ENCODE data around the gene RAB43. TPM values are rescaled to one million over a fixed set of nuclear protein-coding genes. Genes with fewer than 3 reads are reported as not detected.
"Not testable (repeated sequence)": the region's sequence is repeated elsewhere in the genome, so short reads cannot be mapped to it uniquely, and the experiment has no call there.

The RAB43 gene
- total RNA-seq, 2 experiments from 2014 or later, result 36.9 to 38.8 TPM

- peak overlapping the region; percentile 96 for H3K27ac Mint-ChIP-seq
- H3K36me3 Mint-ChIP-seq, result peaks cover 72% of the 10 kb centered on the region
- H3K9me3 Mint-ChIP-seq, result no peaks in the 10 kb centered on the region
- H3K4me3 Mint-ChIP-seq, result peak overlapping the region; percentile 68
- peaks cover 79% of the 10 kb centered on the region for H3K4me1 Mint-ChIP-seq
- peak; percentile 69 for DNase-seq
- no peaks in the 10 kb centered on the region for H3K27me3 Mint-ChIP-seq
Measured at GRCh38 chr3:129112308-129113052, 9.1 kb downstream of the RAB43 start.

GRCh38 chr3:129111076-129111780, 10.4 kb downstream of the RAB43 start:
- Mint-ChIP-seq H3K4me1 (peaks cover 81% of the 10 kb centered on the region), H3K36me3 (peaks cover 69% of the 10 kb centered on the region), H3K27ac (peak overlapping the region; percentile 96)
- H3K4me3 Mint-ChIP-seq, DNase-seq, H3K9me3 Mint-ChIP-seq, H3K27me3 Mint-ChIP-seq: not testable (repeated sequence)

- Mint-ChIP-seq H3K36me3 (peaks cover 62% of the 10 kb centered on the region), H3K27ac (peak overlapping the region; percentile 85), H3K4me1 (peaks cover 83% of the 10 kb centered on the region), H3K4me3 (peak overlapping the region; percentile 4), H3K9me3 (no peaks in the 10 kb centered on the region), H3K27me3 (no peaks in the 10 kb centered on the region)
- no peak for DNase-seq
Measured at GRCh38 chr3:129107793-129108192, 13.8 kb downstream of the RAB43 start.

- Mint-ChIP-seq H3K27ac (peak overlapping the region; percentile 85), H3K4me3 (peak overlapping the region; percentile 43), H3K4me1 (peaks cover 78% of the 10 kb centered on the region), H3K27me3 (no peaks in the 10 kb centered on the region), H3K9me3 (no peaks in the 10 kb centered on the region), H3K36me3 (peaks cover 57% of the 10 kb centered on the region)
- no peak for DNase-seq
Measured at GRCh38 chr3:129106866-129107565, 14.6 kb downstream of the RAB43 start.

- DNase-seq, result no peak
- Mint-ChIP-seq H3K4me1 (peaks cover 79% of the 10 kb centered on the region), H3K9me3 (no peaks in the 10 kb centered on the region), H3K4me3 (no peak overlapping the region), H3K36me3 (peaks cover 58% of the 10 kb centered on the region), H3K27ac (peak overlapping the region; percentile 85), H3K27me3 (no peaks in the 10 kb centered on the region)
Measured at GRCh38 chr3:129106320-129106719, 15.3 kb downstream of the RAB43 start.

GRCh38 chr3:129105862-129106261, 15.7 kb downstream of the RAB43 start:
- peaks cover 57% of the 10 kb centered on the region for H3K36me3 Mint-ChIP-seq
- no peak for DNase-seq
- H3K4me3 Mint-ChIP-seq, result no peak overlapping the region
- H3K9me3 Mint-ChIP-seq, result no peaks in the 10 kb centered on the region
- H3K4me1 Mint-ChIP-seq, result peaks cover 78% of the 10 kb centered on the region
- H3K27ac Mint-ChIP-seq, result peak overlapping the region; percentile 85
- H3K27me3 Mint-ChIP-seq, result no peaks in the 10 kb centered on the region

GRCh38 chr3:129104498-129105079, 17.0 kb downstream of the RAB43 start:
- H3K4me1 Mint-ChIP-seq, result peaks cover 74% of the 10 kb centered on the region
- no peaks in the 10 kb centered on the region for H3K27me3 Mint-ChIP-seq
- no peak for DNase-seq
- peaks cover 53% of the 10 kb centered on the region for H3K36me3 Mint-ChIP-seq
- no peak overlapping the region for H3K4me3 Mint-ChIP-seq
- no peaks in the 10 kb centered on the region for H3K9me3 Mint-ChIP-seq
- H3K27ac Mint-ChIP-seq, result peak overlapping the region; percentile 85

- DNase-seq, result no peak
Measured at GRCh38 chr3:129104051-129104450, 17.6 kb downstream of the RAB43 start.

GRCh38 chr3:129103296-129103695, 18.3 kb downstream of the RAB43 start:
- Mint-ChIP-seq H3K9me3 (peaks cover 2% of the 10 kb centered on the region), H3K27me3 (no peaks in the 10 kb centered on the region), H3K4me1 (peaks cover 69% of the 10 kb centered on the region), H3K4me3 (no peak overlapping the region), H3K36me3 (peaks cover 53% of the 10 kb centered on the region), H3K27ac (peak overlapping the region; percentile 70)
- DNase-seq, result no peak

More at GRCh38 chr3:129104051-129104450, 17.6 kb downstream of the RAB43 start:
- Mint-ChIP-seq H3K9me3 (no peaks in the 10 kb centered on the region), H3K27ac (peak overlapping the region; percentile 85), H3K27me3 (no peaks in the 10 kb centered on the region), H3K4me1 (peaks cover 74% of the 10 kb centered on the region), H3K4me3 (no peak overlapping the region), H3K36me3 (peaks cover 58% of the 10 kb centered on the region)

- H3K4me1 Mint-ChIP-seq, result peaks cover 67% of the 10 kb centered on the region
Measured at GRCh38 chr3:129101370-129102138, 20.1 kb downstream of the RAB43 start.

GRCh38 chr3:129100274-129100673, 21.3 kb downstream of the RAB43 start:
- Mint-ChIP-seq H3K27ac (peak overlapping the region; percentile 66), H3K4me1 (peaks cover 60% of the 10 kb centered on the region), H3K9me3 (peaks cover 2% of the 10 kb centered on the region), H3K36me3 (peaks cover 55% of the 10 kb centered on the region), H3K4me3 (no peak overlapping the region), H3K27me3 (no peaks in the 10 kb centered on the region)
- DNase-seq, result no peak

More at GRCh38 chr3:129101370-129102138, 20.1 kb downstream of the RAB43 start:
- H3K36me3 Mint-ChIP-seq, result peaks cover 54% of the 10 kb centered on the region
- H3K9me3 Mint-ChIP-seq, result peaks cover 2% of the 10 kb centered on the region
- H3K27me3 Mint-ChIP-seq, result no peaks in the 10 kb centered on the region
- H3K27ac Mint-ChIP-seq, result peak overlapping the region; percentile 66
- no peak overlapping the region for H3K4me3 Mint-ChIP-seq
- no peak for DNase-seq

- Mint-ChIP-seq H3K36me3 (peaks cover 32% of the 10 kb centered on the region), H3K4me3 (no peak overlapping the region), H3K4me1 (peaks cover 26% of the 10 kb centered on the region), H3K27me3 (no peaks in the 10 kb centered on the region), H3K27ac (no peak overlapping the region), H3K9me3 (peaks cover 2% of the 10 kb centered on the region)
- no peak for DNase-seq
Measured at GRCh38 chr3:129095285-129095684, 26.3 kb downstream of the RAB43 start.

- not testable (repeated sequence) for DNase-seq, H3K27ac Mint-ChIP-seq, H3K4me3 Mint-ChIP-seq, H3K4me1 Mint-ChIP-seq, H3K27me3 Mint-ChIP-seq, H3K36me3 Mint-ChIP-seq, H3K9me3 Mint-ChIP-seq
Measured at GRCh38 chr3:129088312-129088711, 33.3 kb downstream of the RAB43 start.

GRCh38 chr3:129087904-129088303, 33.7 kb downstream of the RAB43 start:
- H3K4me1 Mint-ChIP-seq, H3K36me3 Mint-ChIP-seq, H3K27me3 Mint-ChIP-seq, H3K4me3 Mint-ChIP-seq, H3K9me3 Mint-ChIP-seq, H3K27ac Mint-ChIP-seq: not testable (repeated sequence)
- peak; percentile 24 for DNase-seq
